Measurements from ENCODE around the gene TMEM127. TPM values are rescaled to one million over a fixed set of nuclear protein-coding genes. Genes with fewer than 3 reads are reported as not detected.

Gene TMEM127
- polyA plus RNA-seq, 3 donors: 72.3 to 107 (median 78.5) TPM

- H3K79me2 ChIP-seq (ENCODE audit: insufficient read depth, low read length): peaks cover 42% of the 10 kb centered on the region
- H3K27ac Mint-ChIP-seq: peak overlapping the region; percentile 96 to 99 (median 98)
- peaks cover 0 to 4% (median 2%) of the 10 kb centered on the region in 7 donors for H3K9me3 Mint-ChIP-seq
- peaks cover 14 to 15% of the 10 kb centered on the region in 2 donors for H3K36me3 ChIP-seq (replicated peaks in 1 of 2; ENCODE audit: control insufficient read depth in 1 of 2, insufficient read depth in 2 of 2, low read length in 2 of 2)
- 63% methylated on average over 6 of the region's 8 CpGs for WGBS (ENCODE audit: insufficient coverage)
- H2AFZ ChIP-seq (ENCODE audit: insufficient read depth, low read depth, low read length, poor library complexity, severe bottlenecking): no peak overlapping the region
- peak overlapping the region; percentile 81 to 89 for H3K27ac ChIP-seq (ENCODE audit: low read depth in 1 of 2, low read length in 2 of 2)
- H3K4me1 Mint-ChIP-seq: peaks cover 86% of the 10 kb centered on the region
- H4K20me1 ChIP-seq (ENCODE audit: insufficient read depth, low read length): no peaks in the 10 kb centered on the region
- H3K4me3 ChIP-seq (replicated peaks in 1 of 3; ENCODE audit: low read depth in 2 of 3, low read length in 3 of 3): peak overlapping the region in 1 of 3 experiments; percentile 23
- intact Hi-C loops (cut with micrococcal nuclease): loop anchor here in 1 of 2 donors (2.0 kb wide), 1 partner anchor 13 kb away; no protein-coding TSS in a partner anchor
- H3K4me1 ChIP-seq (ENCODE audit: control insufficient read depth in 1 of 2, insufficient read depth in 2 of 2, low read length in 2 of 2): peaks cover 76 to 88% of the 10 kb centered on the region in 2 donors
- H3K9ac ChIP-seq (ENCODE audit: insufficient read depth, low read length, poor library complexity, severe bottlenecking): peak overlapping the region; percentile 16
- no peaks in the 10 kb centered on the region for H3K9me3 ChIP-seq (replicated peaks in 1 of 2; ENCODE audit: control insufficient read depth in 1 of 2, insufficient read depth in 1 of 2, low read length in 2 of 2)
- no peak for TF ChIP-seq CTCF (IDR thresholded peaks at IDR 0.05)
- peak overlapping the region; percentile 26 for H3K4me2 ChIP-seq (replicated peaks; ENCODE audit: extremely low read depth, low read length, poor library complexity, severe bottlenecking)
- H3K36me3 Mint-ChIP-seq: peaks cover 33 to 44% of the 10 kb centered on the region in 2 donors
- H3K27me3 ChIP-seq (ENCODE audit: control insufficient read depth in 2 of 2, insufficient read depth in 2 of 2, low read length in 2 of 2): no peaks in the 10 kb centered on the region
- peaks cover 0 to 2% (median 0%) of the 10 kb centered on the region in 3 donors for H3K27me3 Mint-ChIP-seq (ENCODE audit: low read depth in 3 of 3)
- peak overlapping the region; percentile 1 to 39 for H3K4me3 Mint-ChIP-seq
- DNase-seq: peak; percentile 92 to 97 (median 96)
Observed at GRCh38 chr2:96245609-96246390, 20.0 kb downstream of the TMEM127 start.

- H3K27ac Mint-ChIP-seq: peak overlapping the region in 6 of 7 donors; percentile 81 to 99 (median 98)
- intact Hi-C loops (cut with micrococcal nuclease): loop anchor here (2.0 to 5.0 kb wide), 2 partner anchors 15 to 37 kb away; partner anchors contain the start of gene STARD7 (in 1 of the 2)
Observed at GRCh38 chr2:96243843-96244242, 22.0 kb downstream of the TMEM127 start.

More at GRCh38 chr2:96243843-96244242, 22.0 kb downstream of the TMEM127 start:
- TF ChIP-seq CTCF (IDR thresholded peaks at IDR 0.05): no peak
- peaks cover 40% of the 10 kb centered on the region for H3K79me2 ChIP-seq (ENCODE audit: insufficient read depth, low read length)
- no peaks in the 10 kb centered on the region for H4K20me1 ChIP-seq (ENCODE audit: insufficient read depth, low read length)
- peaks cover 0 to 4% (median 2%) of the 10 kb centered on the region in 7 donors for H3K9me3 Mint-ChIP-seq
- peaks cover 0 to 2% (median 0%) of the 10 kb centered on the region in 3 donors for H3K27me3 Mint-ChIP-seq (ENCODE audit: low read depth in 3 of 3)
- DNase-seq: no peak
- no peak overlapping the region for H2AFZ ChIP-seq (ENCODE audit: insufficient read depth, low read depth, low read length, poor library complexity, severe bottlenecking)
- WGBS (ENCODE audit: insufficient coverage): 86% methylated on average over 4 of the region's 5 CpGs
- H3K4me3 ChIP-seq (replicated peaks in 1 of 3; ENCODE audit: low read depth in 2 of 3, low read length in 3 of 3): no peak overlapping the region
- peaks cover 21 to 43% of the 10 kb centered on the region in 2 donors for H3K36me3 Mint-ChIP-seq
- H3K4me3 Mint-ChIP-seq: no peak overlapping the region
- peaks cover 0 to 14% of the 10 kb centered on the region in 2 donors for H3K36me3 ChIP-seq (replicated peaks in 1 of 2; ENCODE audit: control insufficient read depth in 1 of 2, insufficient read depth in 2 of 2, low read length in 2 of 2)
- no peaks in the 10 kb centered on the region for H3K9me3 ChIP-seq (replicated peaks in 1 of 2; ENCODE audit: control insufficient read depth in 1 of 2, insufficient read depth in 1 of 2, low read length in 2 of 2)
- peak overlapping the region in 1 of 2 donors; percentile 7 for H3K27ac ChIP-seq (ENCODE audit: low read depth in 1 of 2, low read length in 2 of 2)
- H3K4me1 ChIP-seq (ENCODE audit: control insufficient read depth in 1 of 2, insufficient read depth in 2 of 2, low read length in 2 of 2): peaks cover 89 to 97% of the 10 kb centered on the region in 2 donors
- peaks cover 91% of the 10 kb centered on the region for H3K4me1 Mint-ChIP-seq
- no peak overlapping the region for H3K4me2 ChIP-seq (replicated peaks; ENCODE audit: extremely low read depth, low read length, poor library complexity, severe bottlenecking)
- H3K9ac ChIP-seq (ENCODE audit: insufficient read depth, low read length, poor library complexity, severe bottlenecking): no peak overlapping the region
- H3K27me3 ChIP-seq (ENCODE audit: control insufficient read depth in 2 of 2, insufficient read depth in 2 of 2, low read length in 2 of 2): no peaks in the 10 kb centered on the region

Measured in CD14-positive monocyte (primary cell).